ENCODE data around the gene OR6K6.

Gene OR6K6, protein sequence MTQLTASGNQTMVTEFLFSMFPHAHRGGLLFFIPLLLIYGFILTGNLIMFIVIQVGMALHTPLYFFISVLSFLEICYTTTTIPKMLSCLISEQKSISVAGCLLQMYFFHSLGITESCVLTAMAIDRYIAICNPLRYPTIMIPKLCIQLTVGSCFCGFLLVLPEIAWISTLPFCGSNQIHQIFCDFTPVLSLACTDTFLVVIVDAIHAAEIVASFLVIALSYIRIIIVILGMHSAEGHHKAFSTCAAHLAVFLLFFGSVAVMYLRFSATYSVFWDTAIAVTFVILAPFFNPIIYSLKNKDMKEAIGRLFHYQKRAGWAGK

DNA sequence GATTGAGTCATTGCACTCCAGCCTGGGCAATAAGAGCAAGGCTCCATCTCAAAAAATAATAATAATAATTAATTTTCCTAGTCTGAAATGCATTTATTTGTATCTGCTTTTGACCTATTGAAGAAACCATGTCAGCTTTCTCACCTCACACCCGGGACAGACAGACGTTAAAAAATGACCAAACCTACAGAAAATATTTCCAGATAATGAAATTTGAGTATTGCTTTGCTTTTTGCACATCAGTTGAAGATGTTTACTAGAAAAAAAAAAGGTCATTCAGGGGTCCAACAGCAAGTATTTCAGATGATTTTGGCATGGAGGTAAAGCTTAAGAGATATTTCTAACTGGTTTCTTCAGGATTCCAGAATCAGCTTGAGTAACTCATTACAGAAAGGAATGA lies at the start of gene OR6K6:
TSS of gene OR6K6 (plus strand) at position 301 of the 400 bp plus-strand sequence. CDS start 168 bp downstream, outside the sequence.
- Histone ChIP-seq H3K4me1 (ENCODE audit: insufficient read depth, low read length) (no peaks in the 10 kb centered on the region), H3K9me3 (ENCODE audit: insufficient read depth, low read depth, low read length) (no peaks in the 10 kb centered on the region), H3K36me3 (ENCODE audit: insufficient read depth, low read depth, low read length) (no peaks in the 10 kb centered on the region), H3K27ac (ENCODE audit: low read length) (no peak within 1 kb of the TSS), H3K4me3 (ENCODE audit: low read length) (no peak within 1 kb of the TSS), H3K9ac (ENCODE audit: low read depth, low read length) (no peak within 1 kb of the TSS), H3K27me3 (ENCODE audit: insufficient read depth, low read length) (no peaks in the 10 kb centered on the region)

DNA sequence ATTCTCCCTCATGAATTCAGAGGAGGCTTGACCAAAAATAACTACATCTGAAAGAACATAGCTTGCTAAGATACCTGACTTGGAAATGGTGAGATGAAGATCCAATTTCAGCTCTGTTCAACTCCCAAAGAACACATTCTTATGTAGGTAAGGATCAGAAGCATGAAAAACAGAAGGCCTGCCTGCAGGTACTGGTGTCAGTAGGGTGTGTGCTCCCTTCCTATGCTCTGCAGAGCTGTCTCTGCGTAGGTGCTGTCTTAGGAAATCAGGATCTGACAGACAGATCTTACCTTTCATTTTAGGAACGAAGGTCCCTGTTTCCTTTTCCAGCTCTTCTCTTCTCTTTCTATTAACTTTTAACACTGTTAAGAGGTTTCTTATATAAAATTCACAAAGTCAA lies 48.4 kb upstream of the OR6K6 start:
- H3K27me3 ChIP-seq (ENCODE audit: insufficient read depth, low read length) = no peaks in the 10 kb centered on the region

DNA sequence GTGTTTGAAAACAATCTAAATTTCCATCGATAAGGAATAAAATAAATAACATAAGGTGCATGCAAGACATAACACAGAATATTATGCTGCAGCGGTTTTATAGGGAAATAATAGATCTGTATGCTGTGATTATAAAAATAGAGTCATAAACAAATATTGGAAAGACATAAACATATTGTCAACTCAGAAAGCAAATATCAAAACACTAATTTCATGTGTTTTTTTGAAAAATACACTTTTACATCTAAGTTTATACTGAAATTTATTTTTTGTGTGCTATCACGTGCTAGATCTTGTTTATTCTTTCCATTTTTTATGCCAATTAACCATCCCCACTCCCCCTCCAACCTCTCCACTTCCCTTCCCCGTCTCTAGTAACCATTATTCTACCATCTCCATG lies 43.4 kb upstream of the OR6K6 start:
- Histone ChIP-seq H3K4me3 (ENCODE audit: low read length) (no peak overlapping the region), H3K9ac (ENCODE audit: low read depth, low read length) (no peak overlapping the region), H3K27me3 (ENCODE audit: insufficient read depth, low read length) (no peaks in the 10 kb centered on the region), H3K4me1 (ENCODE audit: insufficient read depth, low read length) (no peaks in the 10 kb centered on the region), H3K27ac (ENCODE audit: low read length) (no peak overlapping the region), H3K36me3 (ENCODE audit: insufficient read depth, low read depth, low read length) (no peaks in the 10 kb centered on the region), H3K9me3 (ENCODE audit: insufficient read depth, low read depth, low read length) (no peaks in the 10 kb centered on the region)

More for the DNA sequence above, 48.4 kb upstream of the OR6K6 start:
- no peak overlapping the region for H3K4me3 ChIP-seq (ENCODE audit: low read length)
- no peaks in the 10 kb centered on the region for H3K4me1 ChIP-seq (ENCODE audit: insufficient read depth, low read length)
- H3K36me3 ChIP-seq (ENCODE audit: insufficient read depth, low read depth, low read length) = no peaks in the 10 kb centered on the region
- no peaks in the 10 kb centered on the region for H3K9me3 ChIP-seq (ENCODE audit: insufficient read depth, low read depth, low read length)
- no peak overlapping the region for H3K27ac ChIP-seq (ENCODE audit: low read length)
- H3K9ac ChIP-seq (ENCODE audit: low read depth, low read length) = no peak overlapping the region

DNA sequence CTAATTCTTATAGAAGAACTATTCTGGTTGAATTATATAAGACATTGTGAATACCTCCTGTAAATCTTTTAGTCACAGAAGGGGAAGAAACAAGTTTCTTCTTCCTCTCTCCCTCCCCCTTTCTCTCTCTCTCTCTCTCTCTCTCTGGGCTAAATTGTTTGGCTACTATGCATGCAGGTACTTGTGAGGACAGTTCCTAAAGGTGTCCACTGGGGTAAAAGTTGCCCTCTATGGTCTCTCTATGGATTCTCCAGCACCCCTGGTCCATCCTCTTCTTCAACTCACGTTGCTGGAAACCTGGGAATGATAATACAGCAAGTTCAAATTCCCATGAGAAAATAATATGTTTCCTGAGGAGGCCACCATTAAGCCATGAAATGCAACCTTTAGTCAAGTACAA lies 39.8 kb upstream of the OR6K6 start:
- Histone ChIP-seq H3K9ac (ENCODE audit: low read depth, low read length) (no peak overlapping the region), H3K27me3 (ENCODE audit: insufficient read depth, low read length) (no peaks in the 10 kb centered on the region), H3K9me3 (ENCODE audit: insufficient read depth, low read depth, low read length) (no peaks in the 10 kb centered on the region), H3K27ac (ENCODE audit: low read length) (no peak overlapping the region), H3K4me1 (ENCODE audit: insufficient read depth, low read length) (no peaks in the 10 kb centered on the region), H3K36me3 (ENCODE audit: insufficient read depth, low read depth, low read length) (no peaks in the 10 kb centered on the region), H3K4me3 (ENCODE audit: low read length) (no peak overlapping the region)

DNA sequence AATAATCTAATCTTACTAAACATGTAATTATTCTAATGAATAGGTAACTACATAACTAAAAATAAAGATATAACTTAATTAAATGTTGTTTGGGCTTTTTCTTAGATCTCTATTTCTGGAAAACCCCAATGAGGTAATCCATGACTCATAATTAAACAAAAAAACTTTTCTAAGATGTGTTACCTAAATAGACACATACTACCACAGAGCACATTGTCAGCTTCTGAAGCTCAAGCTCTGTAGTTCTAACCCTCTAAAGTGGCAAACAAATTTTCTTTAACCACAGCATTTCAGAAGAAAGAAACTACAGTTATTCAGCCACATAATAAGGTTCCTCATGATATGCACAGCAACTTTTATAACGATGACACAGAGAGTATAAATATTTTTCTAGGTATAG lies 38.2 kb upstream of the OR6K6 start:
- Histone ChIP-seq H3K4me3 (ENCODE audit: low read length) (no peak overlapping the region), H3K9ac (ENCODE audit: low read depth, low read length) (no peak overlapping the region), H3K9me3 (ENCODE audit: insufficient read depth, low read depth, low read length) (no peaks in the 10 kb centered on the region), H3K27ac (ENCODE audit: low read length) (no peak overlapping the region), H3K27me3 (ENCODE audit: insufficient read depth, low read length) (no peaks in the 10 kb centered on the region), H3K4me1 (ENCODE audit: insufficient read depth, low read length) (no peaks in the 10 kb centered on the region), H3K36me3 (ENCODE audit: insufficient read depth, low read depth, low read length) (no peaks in the 10 kb centered on the region)

DNA sequence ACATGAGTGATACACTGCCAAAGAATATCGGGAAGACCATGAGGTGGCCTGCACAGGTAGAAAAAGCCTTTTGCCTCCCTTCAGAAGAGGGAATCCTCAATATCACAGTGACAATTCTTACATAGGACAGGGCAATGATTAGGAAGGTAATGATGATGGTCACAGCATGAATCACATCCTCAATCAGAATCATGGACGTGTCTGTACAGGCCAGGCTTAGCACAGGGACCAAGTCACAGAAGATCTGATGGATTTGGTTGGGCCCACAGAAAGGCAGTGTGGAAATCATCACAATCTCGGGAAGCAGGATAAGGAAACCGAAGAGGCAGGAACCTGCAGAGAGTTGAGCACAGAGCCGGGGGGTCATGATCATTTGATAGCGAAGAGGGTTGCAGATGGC lies 37.2 kb upstream of the OR6K6 start:
- Histone ChIP-seq H3K4me3 (ENCODE audit: low read length) (no peak overlapping the region), H3K27ac (ENCODE audit: low read length) (no peak overlapping the region), H3K9me3 (ENCODE audit: insufficient read depth, low read depth, low read length) (no peaks in the 10 kb centered on the region), H3K36me3 (ENCODE audit: insufficient read depth, low read depth, low read length) (no peaks in the 10 kb centered on the region), H3K9ac (ENCODE audit: low read depth, low read length) (no peak overlapping the region), H3K27me3 (ENCODE audit: insufficient read depth, low read length) (no peaks in the 10 kb centered on the region), H3K4me1 (ENCODE audit: insufficient read depth, low read length) (no peaks in the 10 kb centered on the region)

DNA sequence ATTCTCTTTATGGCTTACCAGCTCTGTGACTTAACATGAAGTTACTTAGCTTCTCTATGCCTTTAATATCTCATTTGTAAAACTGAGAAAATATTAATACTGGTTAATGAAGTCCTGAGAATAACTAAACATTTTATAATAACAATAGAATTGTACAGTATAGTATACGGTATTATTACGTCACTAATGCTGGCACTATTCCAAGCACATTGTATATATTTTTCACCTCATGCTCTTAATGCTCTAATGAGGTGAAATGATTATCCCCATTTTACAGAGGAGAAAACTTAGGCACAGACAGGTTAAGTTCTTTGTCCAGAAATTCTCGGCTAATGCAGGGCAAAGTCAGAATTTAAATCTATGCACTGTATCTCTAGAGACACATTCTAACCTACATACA lies 34.9 kb upstream of the OR6K6 start:
- Histone ChIP-seq H3K36me3 (ENCODE audit: insufficient read depth, low read depth, low read length) (no peaks in the 10 kb centered on the region), H3K27ac (ENCODE audit: low read length) (no peak overlapping the region), H3K9me3 (ENCODE audit: insufficient read depth, low read depth, low read length) (no peaks in the 10 kb centered on the region), H3K9ac (ENCODE audit: low read depth, low read length) (no peak overlapping the region), H3K4me3 (ENCODE audit: low read length) (no peak overlapping the region), H3K27me3 (ENCODE audit: insufficient read depth, low read length) (no peaks in the 10 kb centered on the region), H3K4me1 (ENCODE audit: insufficient read depth, low read length) (no peaks in the 10 kb centered on the region)

DNA sequence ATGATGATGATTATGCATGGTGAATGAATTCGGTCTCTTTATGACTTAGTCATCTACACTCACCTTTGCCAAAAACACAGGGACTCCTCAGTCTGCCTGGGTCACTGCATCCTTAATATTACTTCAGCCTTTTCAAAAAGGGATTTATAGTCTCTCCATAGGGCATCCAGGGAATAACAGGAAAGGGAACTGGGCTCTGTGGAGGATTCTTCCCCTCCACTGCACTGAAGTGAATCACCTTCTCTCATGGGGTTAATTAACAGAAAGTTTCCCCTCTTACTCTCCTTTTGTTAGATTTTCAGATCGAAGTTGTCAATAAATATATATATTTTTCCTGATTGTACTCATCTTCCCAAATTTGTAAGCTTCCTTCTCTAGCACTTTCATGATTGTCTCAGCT lies 33.9 kb upstream of the OR6K6 start, which contains the start of gene OR6K3:
TSS of gene OR6K3 (minus strand) at position 101 of the 400 bp plus-strand sequence. CDS start 2,605 bp downstream, outside the sequence.
- no peaks in the 10 kb centered on the region for H3K27me3 ChIP-seq (ENCODE audit: insufficient read depth, low read length)
- no peaks in the 10 kb centered on the region for H3K36me3 ChIP-seq (ENCODE audit: insufficient read depth, low read depth, low read length)
- no peaks in the 10 kb centered on the region for H3K4me1 ChIP-seq (ENCODE audit: insufficient read depth, low read length)
- H3K4me3 ChIP-seq (ENCODE audit: low read length) = no peak within 1 kb of the TSS
- H3K9me3 ChIP-seq (ENCODE audit: insufficient read depth, low read depth, low read length) = no peaks in the 10 kb centered on the region
- H3K27ac ChIP-seq (ENCODE audit: low read length) = no peak within 1 kb of the TSS
- no peak within 1 kb of the TSS for H3K9ac ChIP-seq (ENCODE audit: low read depth, low read length)

DNA sequence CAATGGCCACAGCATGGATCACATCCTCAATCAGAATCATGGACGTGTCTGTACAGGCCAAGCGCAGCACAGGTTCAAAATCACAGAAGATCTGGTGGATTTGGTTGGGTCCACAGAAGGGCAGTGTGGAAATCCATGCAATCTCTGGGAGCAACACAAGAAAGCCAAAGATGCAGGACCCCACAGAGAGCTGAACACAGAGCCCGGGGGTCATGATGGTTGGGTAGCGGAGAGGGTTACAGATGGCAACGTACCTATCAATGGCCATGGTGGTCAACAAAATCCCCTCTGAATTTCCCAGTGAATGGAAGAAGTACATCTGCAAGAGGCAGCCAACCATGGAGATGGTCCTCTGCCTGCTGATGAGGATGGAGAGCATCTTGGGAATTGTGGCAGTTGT lies 30.1 kb upstream of the OR6K6 start:
- H3K4me1 ChIP-seq (ENCODE audit: insufficient read depth, low read length) = no peaks in the 10 kb centered on the region
- H3K27me3 ChIP-seq (ENCODE audit: insufficient read depth, low read length) = no peaks in the 10 kb centered on the region
- H3K4me3 ChIP-seq (ENCODE audit: low read length) = no peak overlapping the region
- no peaks in the 10 kb centered on the region for H3K9me3 ChIP-seq (ENCODE audit: insufficient read depth, low read depth, low read length)
- no peak overlapping the region for H3K9ac ChIP-seq (ENCODE audit: low read depth, low read length)
- H3K36me3 ChIP-seq (ENCODE audit: insufficient read depth, low read depth, low read length) = no peaks in the 10 kb centered on the region
- H3K27ac ChIP-seq (ENCODE audit: low read length) = no peak overlapping the region

DNA sequence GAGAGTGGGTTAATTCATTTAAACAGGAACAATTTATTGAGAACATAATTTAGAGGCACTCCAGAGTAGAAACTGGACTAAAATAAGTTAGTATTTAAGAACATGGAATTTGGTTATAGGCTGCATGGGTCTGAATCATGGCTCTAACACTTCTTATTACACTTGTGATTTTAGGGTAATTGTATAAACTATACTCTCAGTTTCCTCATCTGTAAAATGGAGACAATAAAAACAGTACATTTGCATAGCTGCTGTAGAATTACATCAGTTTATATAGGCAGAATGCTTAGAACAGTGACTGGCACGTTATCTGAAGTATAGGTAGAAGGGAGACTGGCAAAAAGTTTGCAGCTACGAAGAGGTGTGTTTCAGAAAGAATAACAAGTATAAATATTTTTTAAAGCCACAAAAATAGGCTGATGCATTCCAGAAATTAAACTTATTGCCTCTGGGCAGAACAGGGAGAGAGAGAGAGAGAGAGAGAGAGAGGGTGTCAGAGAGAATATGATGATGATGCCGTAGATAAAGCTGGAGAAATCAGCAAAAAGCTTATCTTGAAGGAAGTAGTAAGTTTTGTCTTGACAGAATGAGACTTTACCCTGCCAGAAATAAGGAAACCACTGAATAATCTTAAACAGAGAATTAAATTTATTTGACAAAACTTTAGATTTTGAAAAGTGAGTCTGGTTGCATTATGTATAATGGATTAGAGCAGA lies 25.9 kb upstream of the OR6K6 start:
- H3K9me3 ChIP-seq (ENCODE audit: insufficient read depth, low read depth, low read length) = no peaks in the 10 kb centered on the region
- H3K27me3 ChIP-seq (ENCODE audit: insufficient read depth, low read length) = no peaks in the 10 kb centered on the region
- H3K4me3 ChIP-seq (ENCODE audit: low read length) = no peak overlapping the region
- no peaks in the 10 kb centered on the region for H3K36me3 ChIP-seq (ENCODE audit: insufficient read depth, low read depth, low read length)
- no peaks in the 10 kb centered on the region for H3K4me1 ChIP-seq (ENCODE audit: insufficient read depth, low read length)
- H3K9ac ChIP-seq (ENCODE audit: low read depth, low read length) = no peak overlapping the region
- H3K27ac ChIP-seq (ENCODE audit: low read length) = no peak overlapping the region

DNA sequence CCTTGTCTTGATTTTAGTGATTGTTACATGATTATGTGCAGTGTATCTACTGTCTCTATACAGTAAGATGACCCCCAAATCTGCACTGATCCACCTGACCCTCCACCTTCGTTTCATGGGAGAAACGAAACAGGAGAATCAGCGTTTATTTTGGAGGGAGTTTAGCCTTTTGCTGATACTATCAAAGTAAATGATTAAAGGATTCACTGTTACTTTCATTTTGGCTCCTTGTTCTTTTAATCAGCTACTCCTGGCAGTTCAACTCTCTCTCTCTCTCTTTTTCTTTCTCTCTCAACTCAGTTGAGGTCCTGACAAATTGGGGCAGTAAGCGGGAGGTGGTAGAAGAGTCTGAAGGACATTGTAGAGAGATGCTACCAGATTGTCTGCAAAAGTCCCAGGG lies 24.1 kb upstream of the OR6K6 start:
- H3K27ac ChIP-seq (ENCODE audit: low read length) = no peak overlapping the region
- no peaks in the 10 kb centered on the region for H3K9me3 ChIP-seq (ENCODE audit: insufficient read depth, low read depth, low read length)
- no peaks in the 10 kb centered on the region for H3K27me3 ChIP-seq (ENCODE audit: insufficient read depth, low read length)
- H3K9ac ChIP-seq (ENCODE audit: low read depth, low read length) = no peak overlapping the region
- no peak overlapping the region for H3K4me3 ChIP-seq (ENCODE audit: low read length)
- H3K36me3 ChIP-seq (ENCODE audit: insufficient read depth, low read depth, low read length) = no peaks in the 10 kb centered on the region
- H3K4me1 ChIP-seq (ENCODE audit: insufficient read depth, low read length) = no peaks in the 10 kb centered on the region

DNA sequence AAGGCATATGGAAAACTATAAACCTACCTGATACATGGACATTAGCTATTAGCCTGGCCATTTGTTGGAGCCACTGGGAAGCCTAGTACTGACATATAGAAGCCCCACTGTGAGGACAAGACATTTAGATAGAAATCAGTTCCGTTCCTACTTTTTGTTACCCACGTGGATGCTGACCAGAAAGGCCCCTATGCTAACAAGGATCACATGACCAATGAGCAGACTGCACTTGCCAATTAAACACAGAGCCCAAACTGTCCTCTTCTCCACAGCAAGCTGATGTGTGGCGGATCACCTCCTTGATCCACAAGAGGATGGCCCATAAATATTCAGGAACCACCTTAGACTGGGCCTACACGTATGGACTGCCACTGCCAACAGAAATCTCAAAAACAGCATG lies 22.8 kb upstream of the OR6K6 start:
- H3K27ac ChIP-seq (ENCODE audit: low read length) = no peak overlapping the region

More for the DNA sequence above, 22.8 kb upstream of the OR6K6 start:
- Histone ChIP-seq H3K4me1 (ENCODE audit: insufficient read depth, low read length) (no peaks in the 10 kb centered on the region), H3K9ac (ENCODE audit: low read depth, low read length) (no peak overlapping the region), H3K27me3 (ENCODE audit: insufficient read depth, low read length) (no peaks in the 10 kb centered on the region), H3K9me3 (ENCODE audit: insufficient read depth, low read depth, low read length) (no peaks in the 10 kb centered on the region), H3K4me3 (ENCODE audit: low read length) (no peak overlapping the region), H3K36me3 (ENCODE audit: insufficient read depth, low read depth, low read length) (no peaks in the 10 kb centered on the region)

Measured in iPS-20b (cell line).